Body of pancreas (tissue), 4 donors: Measurements from ENCODE around the gene PAK6. TPM values are rescaled to one million over a fixed set of nuclear protein-coding genes. Genes with fewer than 3 reads are reported as not detected.

Source experiments
- ATAC-seq: fragments of 150-250 bp; one replicate; pipeline ENCODE4 v1.9.1; 2016
- DNase-seq, 4 donors: peaks; one replicate each; pipeline ENCODE4 v3.0.0-alpha.2; 2019
- H3K27ac ChIP-seq, 4 donors: fragments of 200-600 bp; sonication (generic); 1 replicate in 3 of 4; 2 replicates in 1 of 4; pipeline versions ENCODE4 v1.5.1 to v1.6.1; 2016 to 2019; ENCODE audit warnings: mild to moderate bottlenecking in 1 of 4, mixed read lengths in 1 of 4, moderate library complexity in 1 of 4
- H3K27me3 ChIP-seq, 2 donors: fragments of 200-600 bp; sonication (generic); one replicate each; pipeline ENCODE4 v1.6.0; 2016; ENCODE audit warnings: mild to moderate bottlenecking in 1 of 2
- H3K36me3 ChIP-seq, 2 donors: fragments of 200-600 bp; sonication (generic); replicated peaks in 1 of 2; 2 replicates each; pipeline ENCODE4 v1.5.1; 2016; ENCODE audit warnings: low read depth in 2 of 2; ENCODE audit not compliant: insufficient read depth in 1 of 2
- H3K4me1 ChIP-seq: fragments of 200-600 bp; sonication (generic); one replicate; pipeline ENCODE4 v1.6.0; 2016
- H3K4me3 ChIP-seq, 2 donors: fragments of 200-600 bp; sonication (generic); 1 replicate in 1 of 2; 2 replicates in 1 of 2; pipeline ENCODE4 v1.5.1; 2016 to 2019
- H3K9me3 ChIP-seq, 3 donors: fragments of 200-600 bp; sonication (generic); 1 replicate in 2 of 3; 2 replicates in 1 of 3; pipeline ENCODE4 v1.5.1; 2016
- POLR2A ChIP-seq, 3 donors: fragments of 450-650 bp; IDR thresholded peaks; one replicate each; pipeline ENCODE4 v1.6.1; 2016; ENCODE audit warnings: antibody characterized with exemption in 3 of 3, mild to moderate bottlenecking in 2 of 3
- WGBS, 2 donors: methylation state at CpG; one replicate each; pipeline ENCODE4 v1.1.5; 2017; 5-methylcytosine and 5-hydroxymethylcytosine counted together
- intact Hi-C: fragments of 100-400 bp; cut with DNase I; formaldehyde crosslinking; loops from one replicate; pipeline ENCODE4 v1.15.1; 2023
- total RNA-seq, 2 donors: library from RNA; depleted of rRNA; stranded (reverse); fragments of >200 nt; gene quantifications; one replicate each; pipeline ENCODE4 v1.1.0, GENCODE V29; 2016
- TF ChIP-seq, protein P1 (sequence below), 7 experiments: fragments of 450-650 bp in 4 of 7; fragments of 200-600 bp in 3 of 7; sonication (generic) in 3 of 7; IDR thresholded peaks; one replicate each; pipeline ENCODE4 v1.5.1; 2016 to 2019; ENCODE audit warnings: antibody characterized with exemption in 7 of 7

PAK6 gene
- total RNA-seq, 2 donors from 2014 or later = 14.8 to 22.4 TPM

- ATAC-seq = peak; percentile 84
- H3K36me3 ChIP-seq = no peaks in the 10 kb centered on the region
- H3K4me3 ChIP-seq = no peak overlapping the region
- intact Hi-C loops = no loop called here
- DNase-seq = peak; percentile 84 to 91 (median 90)
- 26 to 27% methylated on average over 10 of the region's 10 CpGs for WGBS, 2 donors
- no peak for TF ChIP-seq POLR2A (IDR thresholded peaks at IDR 0.05)
- TF ChIP-seq, protein P1, sequence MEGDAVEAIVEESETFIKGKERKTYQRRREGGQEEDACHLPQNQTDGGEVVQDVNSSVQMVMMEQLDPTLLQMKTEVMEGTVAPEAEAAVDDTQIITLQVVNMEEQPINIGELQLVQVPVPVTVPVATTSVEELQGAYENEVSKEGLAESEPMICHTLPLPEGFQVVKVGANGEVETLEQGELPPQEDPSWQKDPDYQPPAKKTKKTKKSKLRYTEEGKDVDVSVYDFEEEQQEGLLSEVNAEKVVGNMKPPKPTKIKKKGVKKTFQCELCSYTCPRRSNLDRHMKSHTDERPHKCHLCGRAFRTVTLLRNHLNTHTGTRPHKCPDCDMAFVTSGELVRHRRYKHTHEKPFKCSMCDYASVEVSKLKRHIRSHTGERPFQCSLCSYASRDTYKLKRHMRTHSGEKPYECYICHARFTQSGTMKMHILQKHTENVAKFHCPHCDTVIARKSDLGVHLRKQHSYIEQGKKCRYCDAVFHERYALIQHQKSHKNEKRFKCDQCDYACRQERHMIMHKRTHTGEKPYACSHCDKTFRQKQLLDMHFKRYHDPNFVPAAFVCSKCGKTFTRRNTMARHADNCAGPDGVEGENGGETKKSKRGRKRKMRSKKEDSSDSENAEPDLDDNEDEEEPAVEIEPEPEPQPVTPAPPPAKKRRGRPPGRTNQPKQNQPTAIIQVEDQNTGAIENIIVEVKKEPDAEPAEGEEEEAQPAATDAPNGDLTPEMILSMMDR (IDR thresholded peaks at IDR 0.05) = no peak
- H3K4me1 ChIP-seq = peaks cover 23% of the 10 kb centered on the region
- H3K27me3 ChIP-seq = no peaks in the 10 kb centered on the region
- H3K27ac ChIP-seq = peak overlapping the region in 3 of 4 donors; percentile 7 to 38 (median 27)
- H3K9me3 ChIP-seq = no peaks in the 10 kb centered on the region
Observed at GRCh38 chr15:40313531-40314398, 74.9 kb downstream of the PAK6 start.

DNA sequence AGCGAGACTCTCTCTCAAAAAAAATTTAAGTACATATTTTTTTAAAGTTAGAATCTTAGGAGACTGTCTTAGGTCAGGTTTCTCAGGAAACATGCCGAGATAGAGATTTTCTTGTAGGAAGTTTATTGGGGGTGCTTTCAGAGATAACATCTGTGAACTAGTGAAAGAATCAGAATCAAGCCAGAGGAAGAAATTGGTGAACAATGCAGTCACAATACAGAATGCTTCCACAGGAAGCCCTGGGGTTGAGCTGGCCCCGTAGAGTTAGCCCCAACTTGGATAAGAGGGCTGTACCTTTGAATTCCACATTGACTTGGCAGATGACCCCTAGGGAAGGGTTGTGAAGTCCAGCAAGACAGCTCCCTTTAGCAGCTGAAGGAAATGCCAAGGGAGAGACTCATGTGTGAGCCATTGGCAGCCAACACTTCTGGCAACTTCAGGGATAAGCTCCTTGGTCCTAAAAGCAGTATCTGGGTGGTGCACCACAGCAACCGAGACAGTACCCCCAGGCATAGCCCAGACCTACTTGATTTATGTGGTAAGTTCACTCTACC, 75.9 kb downstream of the PAK6 start:
- H3K4me1 ChIP-seq = peaks cover 23% of the 10 kb centered on the region
- intact Hi-C loops = no loop called here
- WGBS, 2 donors = 85 to 89% methylated on average over 4 of the region's 4 CpGs
- no peak overlapping the region for H3K27ac ChIP-seq
- H3K27me3 ChIP-seq = no peaks in the 10 kb centered on the region
- H3K4me3 ChIP-seq = no peak overlapping the region
- DNase-seq (no peak), ATAC-seq (no peak)
- no peaks in the 10 kb centered on the region for H3K9me3 ChIP-seq
- TF ChIP-seq, protein P1 (IDR thresholded peaks at IDR 0.05) = no peak
- TF ChIP-seq POLR2A (IDR thresholded peaks at IDR 0.05) = no peak
- no peaks in the 10 kb centered on the region for H3K36me3 ChIP-seq

GRCh38 chr15:40316931-40317330, 78.1 kb downstream of the PAK6 start:
- intact Hi-C loops = no loop called here
- ATAC-seq = no peak
- Histone ChIP-seq H3K27ac (no peak overlapping the region), H3K4me3 (no peak overlapping the region), H3K9me3 (no peaks in the 10 kb centered on the region), H3K4me1 (peaks cover 33% of the 10 kb centered on the region), H3K36me3 (no peaks in the 10 kb centered on the region), H3K27me3 (no peaks in the 10 kb centered on the region)
- TF ChIP-seq, protein P1 (IDR thresholded peaks at IDR 0.05) = no peak
- TF ChIP-seq POLR2A (IDR thresholded peaks at IDR 0.05) = no peak
- no peak for DNase-seq
- 88 to 91% methylated on average over 3 of the region's 3 CpGs for WGBS, 2 donors

DNA sequence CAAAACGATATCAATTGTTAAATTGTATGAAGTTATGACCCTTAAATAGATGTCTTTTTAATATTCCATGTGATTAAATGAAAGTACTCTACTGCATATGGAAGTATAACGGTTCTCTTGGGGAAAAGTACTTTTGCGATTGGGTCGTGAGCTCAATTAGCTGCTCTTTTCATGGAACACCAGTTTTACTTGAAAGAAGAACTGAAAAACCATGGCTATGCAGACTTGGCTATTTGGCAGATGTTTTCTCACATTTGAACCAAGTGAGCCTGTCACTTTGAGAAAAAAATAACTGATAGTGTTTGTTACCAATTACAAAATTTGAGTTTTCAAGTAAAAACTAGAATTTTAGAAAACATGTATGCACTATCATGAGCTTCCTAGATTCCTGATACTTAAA, 78.7 kb downstream of the PAK6 start:
- intact Hi-C loops = no loop called here

More for the DNA sequence above, 78.7 kb downstream of the PAK6 start:
- no peaks in the 10 kb centered on the region for H3K36me3 ChIP-seq
- peaks cover 32% of the 10 kb centered on the region for H3K4me1 ChIP-seq
- no peak for DNase-seq
- no peak overlapping the region for H3K27ac ChIP-seq
- no peak overlapping the region for H3K4me3 ChIP-seq
- no peaks in the 10 kb centered on the region for H3K27me3 ChIP-seq
- TF ChIP-seq, protein P1 (IDR thresholded peaks at IDR 0.05) = no peak
- no peak for TF ChIP-seq POLR2A (IDR thresholded peaks at IDR 0.05)
- no peak for ATAC-seq
- no peaks in the 10 kb centered on the region for H3K9me3 ChIP-seq
- 72 to 78% methylated on average over 4 of the region's 4 CpGs for WGBS, 2 donors
